NCI-H345 treated with DMSO at 0.1 percent for 48 hours (cell line): Measurements from ENCODE around the gene USF1.
"Not testable (repeated sequence)": the region's sequence is repeated elsewhere in the genome, so short reads cannot be mapped to it uniquely, and the experiment has no call there.

Experiments used
- DNase-seq: peaks from one replicate; lab custom pipeline; 2025; ENCODE audit not compliant: unreplicated experiment; lab: John Stamatoyannopoulos, UW

The USF1 gene

GRCh38 chr1:161079436-161080110, 33.8 kb upstream of the USF1 start:
- DNase-seq: no peak

DNA sequence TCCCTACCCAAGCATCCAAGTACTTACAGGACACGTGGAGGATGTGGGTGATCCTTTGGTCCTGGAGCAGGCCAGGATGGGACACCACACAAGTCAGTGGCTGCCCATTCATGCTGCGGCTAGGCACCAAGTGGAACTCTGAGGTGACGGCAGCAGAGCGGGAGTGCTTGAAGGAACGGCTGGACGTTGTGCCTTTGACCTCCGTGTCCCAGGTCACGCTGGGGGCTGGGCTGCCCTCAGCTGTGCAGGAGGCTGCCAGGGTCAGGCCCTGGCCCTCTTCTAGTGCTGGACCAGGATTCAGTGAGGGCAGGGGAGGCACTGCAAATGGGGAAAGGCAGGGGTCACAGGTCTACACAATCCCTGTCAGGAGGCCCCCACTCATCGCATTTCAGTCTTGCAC, 31.6 kb upstream of the USF1 start:
- no peak for DNase-seq

GRCh38 chr1:161076410-161076809, 30.6 kb upstream of the USF1 start:
- no peak for DNase-seq

DNA sequence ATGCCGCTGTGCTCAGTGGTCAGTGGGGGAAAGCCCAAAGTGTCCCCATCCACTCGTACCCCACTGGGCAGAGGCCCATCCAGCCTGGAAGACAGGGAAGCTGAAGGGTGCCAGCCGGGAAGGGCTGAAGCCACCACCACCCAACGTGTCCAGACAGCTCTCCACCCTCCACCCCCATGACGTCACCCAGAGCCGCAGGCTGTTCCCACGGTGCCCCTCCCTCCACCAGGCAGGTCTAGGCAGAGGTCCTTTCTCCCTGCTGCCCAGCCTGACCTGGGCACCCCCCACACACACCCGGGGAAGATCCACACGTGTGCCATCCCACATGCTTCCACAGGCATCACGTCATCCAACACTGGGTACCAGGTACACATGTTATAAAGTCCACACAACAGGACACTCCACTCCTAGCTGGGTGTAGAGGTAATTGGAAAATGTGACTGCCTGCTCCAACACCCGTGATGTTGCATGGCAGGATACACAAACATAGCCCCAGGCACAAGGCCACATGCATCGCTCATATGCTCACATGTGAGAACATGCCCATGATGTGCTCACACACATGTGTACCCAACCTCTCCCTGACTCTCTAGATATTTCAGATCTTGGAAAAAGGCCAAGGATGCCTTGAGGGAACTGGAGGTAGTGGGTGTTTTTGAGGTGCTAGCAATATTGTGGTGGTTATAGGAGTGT, 29.0 kb upstream of the USF1 start:
- DNase-seq: no peak

DNA sequence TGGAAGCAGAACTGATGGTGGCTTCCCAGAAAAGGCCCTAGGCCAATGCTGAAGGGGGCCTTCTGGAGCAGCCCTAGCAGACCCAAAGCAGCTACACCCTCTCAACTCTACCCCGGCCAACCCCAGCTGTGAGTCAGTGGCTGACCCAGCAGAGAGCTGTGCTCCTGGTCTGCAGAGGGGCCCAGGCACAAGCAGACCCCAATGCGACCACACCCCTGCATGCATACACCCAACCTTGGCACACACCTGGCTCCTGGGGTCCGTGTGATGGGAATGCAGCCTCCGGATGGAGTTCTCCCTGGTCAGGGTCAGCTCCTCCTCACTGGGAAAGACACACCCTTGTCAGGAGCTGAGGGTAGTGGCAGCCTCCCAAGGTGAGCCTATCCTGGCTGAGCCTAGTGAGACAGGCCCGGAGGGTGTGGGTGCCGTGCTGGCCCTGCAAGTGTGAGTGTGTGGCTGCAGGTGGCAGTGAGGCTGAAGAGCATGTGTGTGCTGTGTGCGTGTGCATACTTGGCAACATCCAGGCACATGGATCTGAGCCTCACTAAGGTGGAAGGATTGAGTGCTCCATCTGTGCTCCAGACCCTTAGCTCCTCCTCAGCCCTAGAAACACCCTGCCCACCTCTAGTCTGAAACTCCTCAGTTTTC, 27.8 kb upstream of the USF1 start:
- no peak for DNase-seq

GRCh38 chr1:161072751-161073449, 27.1 kb upstream of the USF1 start:
- DNase-seq: no peak

- no peak for DNase-seq
Measured at GRCh38 chr1:161071886-161072371, 26.2 kb upstream of the USF1 start.

DNA sequence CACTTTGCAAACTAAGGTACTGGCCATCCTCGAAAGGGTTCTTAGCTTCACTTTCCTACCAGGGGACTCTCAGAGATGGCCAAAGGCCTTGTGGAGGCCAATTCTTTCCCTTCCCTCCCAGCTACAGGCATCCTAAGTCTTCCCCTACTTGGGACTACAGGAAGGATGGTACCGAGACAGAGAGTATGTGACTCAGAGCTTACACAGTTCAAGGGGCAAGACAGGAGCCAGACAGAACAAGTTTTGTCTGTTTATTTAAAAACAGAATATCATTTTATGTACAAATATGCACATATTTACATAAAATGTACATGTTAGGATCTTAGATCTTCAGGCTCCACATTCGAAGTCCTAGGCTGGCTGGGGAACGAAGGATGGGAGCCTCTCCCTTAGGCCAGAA, 25.0 kb upstream of the USF1 start:
- DNase-seq: no peak

- no peak for DNase-seq
Measured at GRCh38 chr1:161069731-161070270, 24.0 kb upstream of the USF1 start, which contains the start of gene ARHGAP30. Gene ARHGAP30 (minus strand): TSS chr1:161069891. CDS start chr1:161069624, 267 bp downstream.

- DNase-seq: no peak
Measured at GRCh38 chr1:161069241-161069640, 23.5 kb upstream of the USF1 start.

DNA sequence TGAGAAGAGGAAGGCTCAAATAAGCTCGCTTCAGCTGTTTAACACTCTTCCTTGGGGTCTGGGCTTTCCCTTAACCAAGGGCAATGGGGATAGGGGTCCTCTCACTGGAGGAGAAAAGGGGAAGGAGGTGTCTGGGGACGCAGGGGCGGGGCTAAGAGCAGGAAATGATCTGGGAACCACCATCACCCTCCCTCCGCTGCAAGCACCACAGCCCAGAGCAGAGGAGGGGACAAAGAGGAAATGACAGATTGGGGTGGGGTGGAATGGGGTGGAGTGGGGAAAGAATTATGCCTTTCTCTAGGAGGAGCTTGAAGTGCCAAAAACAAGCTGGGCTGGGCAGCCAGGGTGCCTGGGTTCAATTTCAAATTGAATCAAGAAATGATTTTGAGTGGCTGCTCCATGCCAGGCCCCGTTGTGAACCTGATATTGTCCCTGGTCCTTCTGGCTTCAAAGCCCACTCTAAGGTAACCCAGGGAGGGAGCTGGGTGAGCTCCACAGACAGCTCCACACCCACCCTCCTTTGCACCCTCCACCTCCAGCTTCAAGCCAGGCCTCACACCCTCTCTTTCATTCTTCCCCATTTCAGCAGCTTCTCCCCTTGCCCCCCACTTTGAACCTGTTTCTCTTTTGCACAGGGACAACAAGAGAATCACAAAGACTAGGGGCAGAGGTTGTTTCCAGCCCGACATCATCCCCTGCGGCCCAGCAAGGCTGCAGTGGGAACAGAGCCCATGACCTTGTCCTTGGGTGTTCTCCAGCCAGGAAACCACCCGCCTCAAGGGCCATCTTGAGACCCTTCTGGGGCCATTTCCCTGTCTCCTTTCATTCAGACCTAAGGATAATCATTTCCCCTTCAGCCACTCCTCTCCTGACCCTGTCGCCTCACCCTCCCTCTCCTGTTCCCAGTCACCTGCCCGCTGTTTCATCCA, 22.8 kb upstream of the USF1 start:
- no peak for DNase-seq

DNA sequence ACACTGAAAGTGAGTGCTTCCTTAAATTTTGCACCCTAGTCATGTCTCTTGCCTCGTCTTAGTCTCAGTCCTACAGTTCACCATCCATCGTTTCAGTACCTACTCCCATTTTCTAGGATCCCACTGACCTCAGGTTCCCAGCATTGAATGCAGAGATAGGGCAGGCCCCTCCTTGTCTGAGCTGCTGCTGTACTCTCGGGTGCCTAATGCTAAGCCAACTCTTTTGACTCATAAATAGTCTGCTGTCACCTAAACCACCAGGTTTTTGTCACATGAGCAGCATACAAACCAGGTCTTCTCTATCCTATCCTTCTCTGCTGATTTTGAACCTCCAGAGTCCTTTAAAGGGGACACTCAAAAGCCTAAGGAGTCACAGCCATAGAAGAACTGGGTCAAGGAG, 20.9 kb upstream of the USF1 start:
- DNase-seq: no peak

GRCh38 chr1:161065681-161066080, 19.9 kb upstream of the USF1 start:
- not testable (repeated sequence) for DNase-seq

DNA sequence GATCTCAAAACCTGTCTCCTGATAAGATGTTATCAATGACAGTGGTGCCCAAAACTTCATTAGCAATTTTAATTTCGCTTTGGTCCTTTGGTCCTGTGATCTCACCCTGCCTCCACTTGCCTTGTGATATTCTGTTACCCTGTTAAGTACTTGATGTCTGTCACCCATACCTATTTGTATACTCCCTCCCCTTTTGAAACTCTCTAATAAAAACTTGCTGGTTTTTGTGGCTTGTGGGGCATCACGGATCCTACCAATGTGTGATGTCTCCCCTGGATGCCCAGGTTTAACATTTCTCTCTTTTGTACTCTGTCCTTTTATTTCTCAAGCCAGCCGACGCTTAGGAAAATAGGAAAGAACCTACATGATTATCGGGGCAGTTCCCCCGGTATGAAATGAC, 18.2 kb upstream of the USF1 start:
- not testable (repeated sequence) for DNase-seq

DNA sequence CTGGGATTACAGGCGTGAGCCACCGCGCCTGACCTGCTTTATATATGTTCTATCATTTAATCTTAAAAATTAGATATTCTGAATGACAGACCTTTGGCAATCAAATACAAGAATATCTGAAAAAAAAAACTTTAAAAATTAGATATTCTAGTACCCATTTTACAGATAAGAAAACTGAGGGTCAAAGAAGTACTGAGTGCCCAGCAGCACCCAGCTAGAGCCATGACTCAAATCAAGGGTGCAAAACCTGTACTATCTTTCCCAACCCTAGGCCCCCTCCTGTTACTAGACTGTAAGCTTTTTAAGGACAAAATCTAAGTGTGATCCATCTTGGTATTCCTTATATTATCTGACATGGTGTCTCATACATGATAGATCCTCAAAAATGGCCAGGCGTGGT, 15.6 kb upstream of the USF1 start:
- DNase-seq: no peak

DNA sequence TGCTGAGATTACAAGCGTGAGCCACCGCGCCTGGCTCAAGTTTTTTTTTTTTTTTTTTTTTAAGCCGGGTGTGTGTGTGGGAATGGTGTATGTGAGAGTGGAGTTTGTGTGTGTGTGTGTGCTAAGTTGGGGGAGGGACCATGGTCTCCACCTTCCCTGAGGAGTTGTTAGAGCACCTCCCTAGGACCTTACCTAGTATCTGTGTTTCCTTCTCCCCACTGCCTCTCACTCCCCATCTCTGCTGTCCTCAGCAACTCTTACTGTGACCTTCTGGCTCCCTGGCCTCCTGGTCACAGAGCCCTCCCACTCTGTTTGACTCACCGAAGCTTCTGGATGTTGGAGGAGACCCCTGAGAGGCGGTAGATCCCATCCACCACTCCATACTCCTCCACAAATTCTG, 13.5 kb upstream of the USF1 start:
- no peak for DNase-seq

DNA sequence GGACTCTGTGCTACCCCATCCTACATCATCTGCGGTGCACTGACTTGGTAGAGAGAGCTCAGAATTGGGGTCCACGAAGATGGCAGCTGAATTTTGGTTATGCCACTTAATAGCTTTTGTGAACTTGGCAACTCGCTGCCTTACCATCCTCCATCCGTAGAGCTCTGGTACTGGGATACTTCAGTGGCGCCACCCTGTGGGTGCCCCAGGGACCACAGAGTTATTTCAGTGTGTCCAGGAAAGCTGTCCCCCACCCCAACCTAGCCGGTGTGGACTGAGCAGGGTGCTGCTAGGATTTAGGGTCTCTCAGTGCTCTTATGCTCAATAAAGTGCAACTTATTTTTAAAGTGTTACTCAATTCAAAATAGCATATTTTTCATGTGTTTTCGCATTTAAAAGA, 9.0 kb upstream of the USF1 start:
- DNase-seq: no peak

- DNase-seq: no peak
Measured at GRCh38 chr1:161054232-161054631, 8.5 kb upstream of the USF1 start.

- DNase-seq: no peak
Measured at GRCh38 chr1:161052899-161053298, 7.1 kb upstream of the USF1 start.

GRCh38 chr1:161051219-161051618, 5.4 kb upstream of the USF1 start:
- DNase-seq: no peak
